DOHH2 (cell line): ENCODE data around the gene ACSL1.

Source experiments
- EZH2phosphoT487 ChIP-seq: fragments of 200-600 bp; sonication (generic); IDR thresholded peaks from 2 replicates; pipeline ENCODE4 v1.6.1; 2017; ENCODE audit warnings: borderline replicate concordance, mild to moderate bottlenecking, antibody characterized with exemption, low read length, moderate library complexity, mixed read lengths
- TF ChIP-seq, protein P1 (sequence below): fragments of 200-600 bp; sonication (generic); IDR thresholded peaks from one replicate; pipeline ENCODE4 v1.5.1; 2014; ENCODE audit warnings: antibody characterized with exemption, mild to moderate bottlenecking, low read depth, low read length; ENCODE audit not compliant: poor library complexity, severe bottlenecking

DNA sequence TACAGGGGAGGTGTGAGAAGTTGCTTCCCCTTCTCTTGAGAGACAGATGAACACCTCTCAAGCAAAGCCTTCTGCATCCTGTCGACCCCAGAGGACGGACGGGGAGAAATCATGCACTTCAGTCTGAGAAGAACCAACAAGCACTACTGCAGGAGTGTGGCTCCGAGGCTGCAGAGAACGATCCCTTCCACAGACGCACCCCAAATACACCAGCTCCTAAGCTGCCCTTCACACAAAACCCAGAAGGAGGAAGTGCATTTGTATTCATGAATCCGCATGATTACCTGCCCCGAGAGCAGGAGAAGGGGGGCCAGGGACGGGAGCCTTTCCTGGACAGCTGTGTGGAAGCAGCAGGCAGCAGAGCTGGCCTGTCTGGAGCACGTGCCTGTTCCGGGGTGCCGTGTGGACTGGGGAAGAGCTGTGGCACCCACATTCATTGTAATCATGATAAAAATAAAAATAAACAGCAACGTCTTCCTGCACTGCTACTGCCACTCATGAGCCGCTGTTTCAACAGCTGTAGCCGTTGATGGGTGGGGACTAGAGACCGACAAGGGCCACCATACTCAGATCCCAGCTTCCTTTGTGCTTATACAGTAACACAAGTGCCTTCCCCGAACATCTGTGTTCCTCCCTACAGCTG, 42.9 kb downstream of the ACSL1 start:
- TF ChIP-seq, protein P1, sequence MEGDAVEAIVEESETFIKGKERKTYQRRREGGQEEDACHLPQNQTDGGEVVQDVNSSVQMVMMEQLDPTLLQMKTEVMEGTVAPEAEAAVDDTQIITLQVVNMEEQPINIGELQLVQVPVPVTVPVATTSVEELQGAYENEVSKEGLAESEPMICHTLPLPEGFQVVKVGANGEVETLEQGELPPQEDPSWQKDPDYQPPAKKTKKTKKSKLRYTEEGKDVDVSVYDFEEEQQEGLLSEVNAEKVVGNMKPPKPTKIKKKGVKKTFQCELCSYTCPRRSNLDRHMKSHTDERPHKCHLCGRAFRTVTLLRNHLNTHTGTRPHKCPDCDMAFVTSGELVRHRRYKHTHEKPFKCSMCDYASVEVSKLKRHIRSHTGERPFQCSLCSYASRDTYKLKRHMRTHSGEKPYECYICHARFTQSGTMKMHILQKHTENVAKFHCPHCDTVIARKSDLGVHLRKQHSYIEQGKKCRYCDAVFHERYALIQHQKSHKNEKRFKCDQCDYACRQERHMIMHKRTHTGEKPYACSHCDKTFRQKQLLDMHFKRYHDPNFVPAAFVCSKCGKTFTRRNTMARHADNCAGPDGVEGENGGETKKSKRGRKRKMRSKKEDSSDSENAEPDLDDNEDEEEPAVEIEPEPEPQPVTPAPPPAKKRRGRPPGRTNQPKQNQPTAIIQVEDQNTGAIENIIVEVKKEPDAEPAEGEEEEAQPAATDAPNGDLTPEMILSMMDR, result no peak
- no peak for TF ChIP-seq EZH2phosphoT487
